ENCODE data around the gene B3GNT3. TPM values are rescaled to one million over a fixed set of nuclear protein-coding genes. Genes with fewer than 3 reads are reported as not detected.
"Not testable (repeated sequence)": the region's sequence is repeated elsewhere in the genome, so short reads cannot be mapped to it uniquely, and the experiment has no call there.

B3GNT3 gene
- total and polyA plus RNA-seq, 2 donors, result 5.7 to 6.5 TPM

GRCh38 chr19:17778251-17778967 lies 16.5 kb upstream of the B3GNT3 start:
- no peak overlapping the region for H3K4me3 ChIP-seq (ENCODE audit: low read depth, low read length)
- 8% methylated on average over 37 of the region's 37 CpGs for WGBS
- no peaks in the 10 kb centered on the region for H3K36me3 ChIP-seq (ENCODE audit: insufficient read depth)
- H3K27ac ChIP-seq (ENCODE audit: low read depth), result no peak overlapping the region
- DNase-seq (ENCODE audit: extremely low spot score), result no peak
- no peaks in the 10 kb centered on the region for H3K4me1 ChIP-seq (ENCODE audit: insufficient read depth)

GRCh38 chr19:17778968-17779929 lies 15.7 kb upstream of the B3GNT3 start:
- no peaks in the 10 kb centered on the region for H3K36me3 ChIP-seq (ENCODE audit: insufficient read depth)
- DNase-seq (ENCODE audit: extremely low spot score), result no peak
- H3K27ac ChIP-seq (ENCODE audit: low read depth), result no peak overlapping the region
- WGBS, result 21% methylated on average over 25 of the region's 25 CpGs
- H3K4me3 ChIP-seq (ENCODE audit: low read depth, low read length), result no peak overlapping the region
- no peaks in the 10 kb centered on the region for H3K4me1 ChIP-seq (ENCODE audit: insufficient read depth)

- WGBS, result 88% methylated on average over 2 of the region's 2 CpGs
- no peak for DNase-seq (ENCODE audit: extremely low spot score)
- Histone ChIP-seq H3K27ac (ENCODE audit: low read depth) (no peak overlapping the region), H3K4me3 (ENCODE audit: low read depth, low read length) (no peak overlapping the region), H3K36me3 (ENCODE audit: insufficient read depth) (no peaks in the 10 kb centered on the region), H3K4me1 (ENCODE audit: insufficient read depth) (no peaks in the 10 kb centered on the region)
Measured at GRCh38 chr19:17780781-17781180, 14.2 kb upstream of the B3GNT3 start.

GRCh38 chr19:17783721-17784120 lies 11.2 kb upstream of the B3GNT3 start:
- H3K27ac ChIP-seq (ENCODE audit: low read depth), result not testable (repeated sequence)

GRCh38 chr19:17784201-17785008 lies 10.5 kb upstream of the B3GNT3 start:
- no peaks in the 10 kb centered on the region for H3K4me1 ChIP-seq (ENCODE audit: insufficient read depth)
- DNase-seq (ENCODE audit: extremely low spot score), result no peak
- no peak overlapping the region for H3K27ac ChIP-seq (ENCODE audit: low read depth)
- WGBS, result 46% methylated on average over 32 of the region's 32 CpGs
- no peaks in the 10 kb centered on the region for H3K36me3 ChIP-seq (ENCODE audit: insufficient read depth)
- H3K4me3 ChIP-seq (ENCODE audit: low read depth, low read length), result no peak overlapping the region

More at GRCh38 chr19:17783721-17784120, 11.2 kb upstream of the B3GNT3 start:
- H3K4me3 ChIP-seq (ENCODE audit: low read depth, low read length); H3K4me1 ChIP-seq (ENCODE audit: insufficient read depth); DNase-seq (ENCODE audit: extremely low spot score); H3K36me3 ChIP-seq (ENCODE audit: insufficient read depth): not testable (repeated sequence)
- WGBS, result 71% methylated on average over 5 of the region's 5 CpGs

GRCh38 chr19:17787274-17787913 lies 7.5 kb upstream of the B3GNT3 start:
- WGBS, result 91% methylated on average over 14 of the region's 14 CpGs
- Histone ChIP-seq H3K4me1 (ENCODE audit: insufficient read depth) (no peaks in the 10 kb centered on the region), H3K27ac (ENCODE audit: low read depth) (no peak overlapping the region), H3K4me3 (ENCODE audit: low read depth, low read length) (no peak overlapping the region), H3K36me3 (ENCODE audit: insufficient read depth) (no peaks in the 10 kb centered on the region)
- no peak for DNase-seq (ENCODE audit: extremely low spot score)

- WGBS, result 91% methylated on average over 2 of the region's 2 CpGs
- H3K4me1 ChIP-seq (ENCODE audit: insufficient read depth), result no peaks in the 10 kb centered on the region
Measured at GRCh38 chr19:17788632-17789031, 6.3 kb upstream of the B3GNT3 start.

GRCh38 chr19:17790059-17790780 lies 4.7 kb upstream of the B3GNT3 start:
- H3K27ac ChIP-seq (ENCODE audit: low read depth), result no peak overlapping the region
- WGBS, result 60% methylated on average over 6 of the region's 6 CpGs

More at GRCh38 chr19:17788632-17789031, 6.3 kb upstream of the B3GNT3 start:
- no peak overlapping the region for H3K27ac ChIP-seq (ENCODE audit: low read depth)
- DNase-seq (ENCODE audit: extremely low spot score), result no peak
- no peaks in the 10 kb centered on the region for H3K36me3 ChIP-seq (ENCODE audit: insufficient read depth)
- no peak overlapping the region for H3K4me3 ChIP-seq (ENCODE audit: low read depth, low read length)

GRCh38 chr19:17794412-17794730 lies 567 bp upstream of the B3GNT3 start:
- Histone ChIP-seq H3K27ac (ENCODE audit: low read depth) (no peak overlapping the region), H3K36me3 (ENCODE audit: insufficient read depth) (no peaks in the 10 kb centered on the region), H3K4me1 (ENCODE audit: insufficient read depth) (peaks cover 1% of the 10 kb centered on the region), H3K4me3 (ENCODE audit: low read depth, low read length) (no peak overlapping the region)
- WGBS, result 49% methylated on average over 9 of the region's 9 CpGs
- DNase-seq (ENCODE audit: extremely low spot score), result no peak

More at GRCh38 chr19:17790059-17790780, 4.7 kb upstream of the B3GNT3 start:
- no peaks in the 10 kb centered on the region for H3K36me3 ChIP-seq (ENCODE audit: insufficient read depth)
- no peak for DNase-seq (ENCODE audit: extremely low spot score)
- H3K4me1 ChIP-seq (ENCODE audit: insufficient read depth), result no peaks in the 10 kb centered on the region
- H3K4me3 ChIP-seq (ENCODE audit: low read depth, low read length), result no peak overlapping the region

- peaks cover 1% of the 10 kb centered on the region for H3K4me1 ChIP-seq (ENCODE audit: insufficient read depth)
- no peak for DNase-seq (ENCODE audit: extremely low spot score)
- no peaks in the 10 kb centered on the region for H3K36me3 ChIP-seq (ENCODE audit: insufficient read depth)
- peak overlapping the region; percentile 26 for H3K4me3 ChIP-seq (ENCODE audit: low read depth, low read length)
- H3K27ac ChIP-seq (ENCODE audit: low read depth), result peak overlapping the region; percentile 53
- WGBS, result 25% methylated on average over 14 of the region's 14 CpGs
Measured at GRCh38 chr19:17795495-17795856, 538 bp downstream of the B3GNT3 start.

GRCh38 chr19:17796013-17796837 lies 1.3 kb downstream of the B3GNT3 start:
- 62% methylated on average over 6 of the region's 6 CpGs for WGBS
- peak overlapping the region; percentile 76 for H3K27ac ChIP-seq (ENCODE audit: low read depth)
- no peaks in the 10 kb centered on the region for H3K36me3 ChIP-seq (ENCODE audit: insufficient read depth)
- no peak for DNase-seq (ENCODE audit: extremely low spot score)
- no peak overlapping the region for H3K4me3 ChIP-seq (ENCODE audit: low read depth, low read length)
- peaks cover 1% of the 10 kb centered on the region for H3K4me1 ChIP-seq (ENCODE audit: insufficient read depth)

- Histone ChIP-seq H3K27ac (ENCODE audit: low read depth) (peak overlapping the region; percentile 63), H3K4me1 (ENCODE audit: insufficient read depth) (peaks cover 1% of the 10 kb centered on the region), H3K4me3 (ENCODE audit: low read depth, low read length) (no peak overlapping the region), H3K36me3 (ENCODE audit: insufficient read depth) (no peaks in the 10 kb centered on the region)
- WGBS, result 68% methylated on average over 1 of the region's 1 CpG
- no peak for DNase-seq (ENCODE audit: extremely low spot score)
Measured at GRCh38 chr19:17796838-17797423, 2.0 kb downstream of the B3GNT3 start.

Measured in urinary bladder (tissue), 4 donors.